IPS-20b (cell line): ENCODE data around the gene DEUP1.

Source experiments
- H3K27ac ChIP-seq: one replicate; pipeline ENCODE4 v1.5.1; 2013; ENCODE audit warnings: low read length
- H3K27me3 ChIP-seq: 2 replicates; pipeline ENCODE4 v1.6.1; 2013; ENCODE audit warnings: mild to moderate bottlenecking, low read length, inconsistent platforms; ENCODE audit not compliant: insufficient read depth
- H3K36me3 ChIP-seq: 2 replicates; pipeline ENCODE4 v1.6.1; 2013; ENCODE audit warnings: low read depth, mild to moderate bottlenecking, inconsistent platforms, low read length, moderate library complexity; ENCODE audit not compliant: insufficient read depth
- H3K4me1 ChIP-seq: 2 replicates; pipeline ENCODE4 v1.6.1; 2013; ENCODE audit warnings: mild to moderate bottlenecking, control low read depth, inconsistent platforms, low read length, moderate library complexity; ENCODE audit not compliant: insufficient read depth
- H3K4me3 ChIP-seq: 2 replicates; pipeline ENCODE4 v1.5.1; 2013; ENCODE audit warnings: mild to moderate bottlenecking, low read length, inconsistent platforms
- H3K9ac ChIP-seq: 2 replicates; pipeline ENCODE4 v1.6.1; 2013; ENCODE audit warnings: low read depth, mild to moderate bottlenecking, inconsistent platforms, low read length, moderate library complexity
- H3K9me3 ChIP-seq: 2 replicates; pipeline ENCODE4 v1.6.1; 2013; ENCODE audit warnings: mild to moderate bottlenecking, low read depth, low read length, inconsistent platforms; ENCODE audit not compliant: insufficient read depth

DEUP1 gene

GRCh38 chr11:93361435-93361834, 30.9 kb downstream of the DEUP1 start:
- Histone ChIP-seq H3K9ac (no peak overlapping the region), H3K4me1 (no peaks in the 10 kb centered on the region), H3K27me3 (no peaks in the 10 kb centered on the region), H3K36me3 (no peaks in the 10 kb centered on the region), H3K9me3 (peaks cover 8% of the 10 kb centered on the region; the same call in 1 of the 2 replicates), H3K4me3 (no peak overlapping the region), H3K27ac (no peak overlapping the region)

- H3K36me3 ChIP-seq = no peaks in the 10 kb centered on the region
- no peak overlapping the region for H3K27ac ChIP-seq
- no peak overlapping the region for H3K4me3 ChIP-seq
- peaks cover 4% of the 10 kb centered on the region; the same call in 1 of the 2 replicates for H3K4me1 ChIP-seq
- no peaks in the 10 kb centered on the region for H3K27me3 ChIP-seq
- no peak overlapping the region for H3K9ac ChIP-seq
- H3K9me3 ChIP-seq = peaks cover 6% of the 10 kb centered on the region; the same call in 1 of the 2 replicates
These were observed 37.5 kb downstream of the DEUP1 start for GRCh38 chr11:93368022-93368421.

GRCh38 chr11:93370260-93370659, 39.7 kb downstream of the DEUP1 start:
- Histone ChIP-seq H3K4me3 (no peak overlapping the region), H3K36me3 (no peaks in the 10 kb centered on the region), H3K27ac (no peak overlapping the region), H3K4me1 (peaks cover 6% of the 10 kb centered on the region; the same call in 1 of the 2 replicates), H3K9me3 (peaks cover 6% of the 10 kb centered on the region; the same call in 1 of the 2 replicates), H3K27me3 (no peaks in the 10 kb centered on the region), H3K9ac (no peak overlapping the region)

- no peak overlapping the region for H3K9ac ChIP-seq
- peaks cover 15% of the 10 kb centered on the region; the same call in 1 of the 2 replicates for H3K4me1 ChIP-seq
- H3K27me3 ChIP-seq = no peaks in the 10 kb centered on the region
These were observed 59.2 kb downstream of the DEUP1 start for GRCh38 chr11:93389737-93390136.

GRCh38 chr11:93392867-93393266, 62.3 kb downstream of the DEUP1 start:
- Histone ChIP-seq H3K27ac (no peak overlapping the region), H3K4me3 (no peak overlapping the region), H3K9ac (no peak overlapping the region)

More at GRCh38 chr11:93389737-93390136, 59.2 kb downstream of the DEUP1 start:
- H3K27ac ChIP-seq = no peak overlapping the region
- no peaks in the 10 kb centered on the region for H3K9me3 ChIP-seq
- no peaks in the 10 kb centered on the region for H3K36me3 ChIP-seq
- no peak overlapping the region for H3K4me3 ChIP-seq

GRCh38 chr11:93393386-93393785, 62.8 kb downstream of the DEUP1 start:
- no peaks in the 10 kb centered on the region for H3K36me3 ChIP-seq
- no peaks in the 10 kb centered on the region for H3K27me3 ChIP-seq
- no peaks in the 10 kb centered on the region for H3K9me3 ChIP-seq
- peaks cover 20% of the 10 kb centered on the region; the same call in 1 of the 2 replicates for H3K4me1 ChIP-seq
- H3K9ac ChIP-seq = peak overlapping the region; percentile 5; the same call in 1 of the 2 replicates
- H3K4me3 ChIP-seq = no peak overlapping the region
- H3K27ac ChIP-seq = no peak overlapping the region

More at GRCh38 chr11:93392867-93393266, 62.3 kb downstream of the DEUP1 start:
- Histone ChIP-seq H3K36me3 (no peaks in the 10 kb centered on the region), H3K9me3 (no peaks in the 10 kb centered on the region), H3K27me3 (no peaks in the 10 kb centered on the region), H3K4me1 (peaks cover 20% of the 10 kb centered on the region; the same call in 1 of the 2 replicates)

- Histone ChIP-seq H3K4me1 (peaks cover 20% of the 10 kb centered on the region; the same call in 1 of the 2 replicates), H3K9me3 (no peaks in the 10 kb centered on the region), H3K27ac (no peak overlapping the region), H3K27me3 (no peaks in the 10 kb centered on the region), H3K9ac (no peak overlapping the region), H3K4me3 (no peak overlapping the region), H3K36me3 (no peaks in the 10 kb centered on the region)
These were observed 63.9 kb downstream of the DEUP1 start for GRCh38 chr11:93394488-93394887.

- Histone ChIP-seq H3K4me3 (no peak overlapping the region), H3K9ac (no peak overlapping the region), H3K36me3 (no peaks in the 10 kb centered on the region), H3K9me3 (no peaks in the 10 kb centered on the region), H3K27me3 (no peaks in the 10 kb centered on the region), H3K27ac (no peak overlapping the region), H3K4me1 (peaks cover 20% of the 10 kb centered on the region; the same call in 1 of the 2 replicates)
These were observed 65.8 kb downstream of the DEUP1 start for GRCh38 chr11:93396316-93396715.

- Histone ChIP-seq H3K36me3 (no peaks in the 10 kb centered on the region), H3K4me1 (no peaks in the 10 kb centered on the region), H3K27ac (no peak overlapping the region), H3K9me3 (no peaks in the 10 kb centered on the region), H3K9ac (no peak overlapping the region), H3K27me3 (no peaks in the 10 kb centered on the region), H3K4me3 (no peak overlapping the region)
These were observed 73.4 kb downstream of the DEUP1 start for GRCh38 chr11:93403930-93404329.

GRCh38 chr11:93407777-93408401, 77.3 kb downstream of the DEUP1 start:
- Histone ChIP-seq H3K9me3 (no peaks in the 10 kb centered on the region), H3K9ac (no peak overlapping the region), H3K4me1 (peaks cover 15% of the 10 kb centered on the region), H3K27ac (no peak overlapping the region), H3K27me3 (no peaks in the 10 kb centered on the region), H3K36me3 (no peaks in the 10 kb centered on the region), H3K4me3 (no peak overlapping the region)

GRCh38 chr11:93410441-93410840, 79.9 kb downstream of the DEUP1 start:
- no peak overlapping the region for H3K27ac ChIP-seq
- no peaks in the 10 kb centered on the region for H3K36me3 ChIP-seq
- H3K4me1 ChIP-seq = peaks cover 15% of the 10 kb centered on the region
- no peak overlapping the region for H3K9ac ChIP-seq
- H3K9me3 ChIP-seq = no peaks in the 10 kb centered on the region
- no peak overlapping the region for H3K4me3 ChIP-seq
- H3K27me3 ChIP-seq = no peaks in the 10 kb centered on the region

GRCh38 chr11:93411705-93412104, 81.2 kb downstream of the DEUP1 start:
- Histone ChIP-seq H3K36me3 (no peaks in the 10 kb centered on the region), H3K9me3 (no peaks in the 10 kb centered on the region), H3K4me1 (peaks cover 15% of the 10 kb centered on the region), H3K9ac (no peak overlapping the region), H3K27ac (no peak overlapping the region), H3K4me3 (no peak overlapping the region), H3K27me3 (no peaks in the 10 kb centered on the region)
